A673 (cell line): ENCODE data around the gene IRF2. TPM values are rescaled to one million over a fixed set of nuclear protein-coding genes. Genes with fewer than 3 reads are reported as not detected.

Experiments used
- BruUV-seq: library from RNA; stranded (reverse); fragments of 400-500 nt; replicated peaks from 2 replicates; lab custom pipeline; 2021; lab: Mats Ljungman, UMichigan
- CTCF ChIA-PET: fragments of 300-600 bp; sonication (Branson Sonifier 250); formaldehyde crosslinking; loops from one replicate; lab custom pipeline; 2022; ENCODE audit warnings: antibody characterized with exemption; lab: Charles Lee
- POLR2A ChIA-PET: fragments of 300-600 bp; sonication (Branson Sonifier 250); formaldehyde crosslinking; loops from one replicate; lab custom pipeline; 2022; ENCODE audit warnings: antibody characterized with exemption; ENCODE audit not compliant: low non-redundant PET; lab: Charles Lee
- DNase-seq: peaks from one replicate; pipeline ENCODE4 v3.0.0-alpha.2; 2015; ENCODE audit warnings: low spot score
- H3K27ac ChIP-seq: fragments of 200-600 bp; sonication (generic); 2 replicates; pipeline ENCODE4 v1.5.1; 2016; ENCODE audit warnings: mixed run types, low read depth, mild to moderate bottlenecking, mixed read lengths, antibody characterized with exemption, low read length; ENCODE audit not compliant: poor library complexity, severe bottlenecking
- H3K27me3 ChIP-seq: fragments of 200-600 bp; sonication (generic); replicated peaks from 2 replicates; pipeline ENCODE4 v1.6.1; 2017; ENCODE audit warnings: mixed run types, low read depth, mild to moderate bottlenecking, mixed read lengths, antibody characterized with exemption, low read length; ENCODE audit not compliant: insufficient read depth, poor library complexity
- H3K36me3 ChIP-seq: fragments of 200-600 bp; sonication (generic); 2 replicates; pipeline ENCODE4 v1.6.1; 2016; ENCODE audit warnings: mixed run types, mild to moderate bottlenecking, mixed read lengths, antibody characterized with exemption, low read length; ENCODE audit not compliant: insufficient read depth, poor library complexity, severe bottlenecking
- H3K4me1 ChIP-seq: fragments of 200-600 bp; sonication (generic); 2 replicates; pipeline ENCODE4 v1.6.1; 2017; ENCODE audit warnings: mixed run types, mild to moderate bottlenecking, mixed read lengths, antibody characterized with exemption, low read length; ENCODE audit not compliant: insufficient read depth, poor library complexity, severe bottlenecking
- H3K4me3 ChIP-seq: fragments of 200-600 bp; sonication (generic); 2 replicates; pipeline ENCODE4 v1.5.1; 2016; ENCODE audit warnings: low read depth, mixed run types, mild to moderate bottlenecking, mixed read lengths, low read length; ENCODE audit not compliant: poor library complexity, severe bottlenecking
- H3K9me3 ChIP-seq: fragments of 200-600 bp; sonication (generic); 2 replicates; pipeline ENCODE4 v1.6.1; 2016; ENCODE audit warnings: mixed run types, low read depth, mild to moderate bottlenecking, mixed read lengths, antibody characterized with exemption, low read length; ENCODE audit not compliant: poor library complexity, severe bottlenecking
- EZH2 ChIP-seq: fragments of 200-600 bp; sonication (generic); IDR thresholded peaks from 2 replicates; pipeline ENCODE4 v1.6.1; 2017; ENCODE audit warnings: borderline replicate concordance, low read depth, mild to moderate bottlenecking, mixed read lengths, antibody characterized with exemption, low read length; ENCODE audit not compliant: poor library complexity, severe bottlenecking
- intact Hi-C: fragments of 100-400 bp; cut with micrococcal nuclease; formaldehyde crosslinking; loops from one replicate; pipeline ENCODE4 v1.10.0; 2022; ENCODE audit not compliant: unreplicated experiment
- total RNA-seq: library from RNA; stranded (reverse); gene quantifications from 2 replicates; pipeline ENCODE4 v1.2.3, GENCODE V29; 2021
- TF ChIP-seq, protein P1 (sequence below): fragments of 300-800, 200-600 bp; sonication (generic); conservative IDR thresholded peaks from 2 replicates; pipeline ENCODE4 v1.5.1; 2017; ENCODE audit warnings: low read depth, mild to moderate bottlenecking, antibody characterized with exemption, low read length, moderate library complexity, mixed read lengths

The IRF2 gene
- total RNA-seq, 1 experiment from 2014 or later = 28.2 TPM

DNA sequence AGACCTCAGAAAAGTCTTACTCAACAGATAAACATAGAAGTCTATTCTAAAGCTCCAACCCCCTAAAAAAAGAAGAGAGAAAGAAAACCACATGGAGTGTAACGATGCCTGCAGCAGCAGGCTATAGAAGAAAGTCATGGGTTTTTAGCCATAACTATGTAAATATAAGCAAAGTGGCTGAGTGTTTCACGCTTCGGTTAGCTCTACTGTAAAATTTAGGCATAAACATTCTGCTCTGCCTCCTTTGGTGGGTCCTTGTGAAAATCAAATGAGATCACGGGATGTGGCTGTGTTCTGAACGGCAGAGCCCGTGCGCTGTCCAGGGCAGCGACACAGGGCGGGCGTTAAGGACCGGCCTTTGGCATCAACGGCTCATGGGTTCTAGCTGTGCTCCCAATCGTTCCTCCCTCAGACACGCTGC, 78.4 kb downstream of the IRF2 start:
- BruUV-seq = no TSS peak
- H3K4me3 ChIP-seq = no peak overlapping the region
- H3K27me3 ChIP-seq = no peaks in the 10 kb centered on the region
- CTCF ChIA-PET = no interaction called here
- TF ChIP-seq EZH2 = no peak
- TF ChIP-seq, protein P1, sequence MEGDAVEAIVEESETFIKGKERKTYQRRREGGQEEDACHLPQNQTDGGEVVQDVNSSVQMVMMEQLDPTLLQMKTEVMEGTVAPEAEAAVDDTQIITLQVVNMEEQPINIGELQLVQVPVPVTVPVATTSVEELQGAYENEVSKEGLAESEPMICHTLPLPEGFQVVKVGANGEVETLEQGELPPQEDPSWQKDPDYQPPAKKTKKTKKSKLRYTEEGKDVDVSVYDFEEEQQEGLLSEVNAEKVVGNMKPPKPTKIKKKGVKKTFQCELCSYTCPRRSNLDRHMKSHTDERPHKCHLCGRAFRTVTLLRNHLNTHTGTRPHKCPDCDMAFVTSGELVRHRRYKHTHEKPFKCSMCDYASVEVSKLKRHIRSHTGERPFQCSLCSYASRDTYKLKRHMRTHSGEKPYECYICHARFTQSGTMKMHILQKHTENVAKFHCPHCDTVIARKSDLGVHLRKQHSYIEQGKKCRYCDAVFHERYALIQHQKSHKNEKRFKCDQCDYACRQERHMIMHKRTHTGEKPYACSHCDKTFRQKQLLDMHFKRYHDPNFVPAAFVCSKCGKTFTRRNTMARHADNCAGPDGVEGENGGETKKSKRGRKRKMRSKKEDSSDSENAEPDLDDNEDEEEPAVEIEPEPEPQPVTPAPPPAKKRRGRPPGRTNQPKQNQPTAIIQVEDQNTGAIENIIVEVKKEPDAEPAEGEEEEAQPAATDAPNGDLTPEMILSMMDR = no peak
- peak overlapping the region; percentile 28 for H3K27ac ChIP-seq
- DNase-seq = no peak
- H3K4me1 ChIP-seq = peaks cover 17% of the 10 kb centered on the region
- peaks cover 16% of the 10 kb centered on the region for H3K36me3 ChIP-seq
- intact Hi-C loops = no loop called here
- no peaks in the 10 kb centered on the region for H3K9me3 ChIP-seq
- POLR2A ChIA-PET = no interaction called here

DNA sequence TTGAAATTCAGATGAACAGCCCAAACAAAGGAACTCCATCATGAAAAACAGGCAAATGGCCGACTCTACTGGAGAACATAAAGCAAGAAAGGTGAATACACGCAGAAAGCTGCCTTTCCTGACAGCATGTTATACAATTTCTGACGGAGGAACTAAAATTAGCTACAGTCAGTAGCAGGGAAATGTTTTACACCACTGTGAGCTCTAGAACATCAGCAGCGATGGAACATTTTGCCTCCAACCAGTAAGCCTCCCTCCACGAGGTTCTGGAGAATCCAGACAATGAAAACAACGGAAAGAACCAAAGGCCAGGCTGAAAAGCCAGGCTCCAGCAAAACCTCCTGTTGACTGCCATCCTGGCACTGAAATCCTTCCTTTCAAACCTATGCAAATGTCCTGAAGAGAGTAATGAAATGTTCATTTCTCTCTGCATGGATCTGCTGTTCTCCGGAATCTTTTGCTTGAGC, 78.9 kb downstream of the IRF2 start:
- TF ChIP-seq, protein P1 = no peak
- no peak for TF ChIP-seq EZH2
- no peaks in the 10 kb centered on the region for H3K27me3 ChIP-seq
- no peak overlapping the region for H3K4me3 ChIP-seq
- ChIA-PET CTCF (no interaction called here), POLR2A (no interaction called here)
- H3K9me3 ChIP-seq = no peaks in the 10 kb centered on the region
- H3K27ac ChIP-seq = peak overlapping the region; percentile 28
- no peak for DNase-seq
- peaks cover 12% of the 10 kb centered on the region for H3K4me1 ChIP-seq
- H3K36me3 ChIP-seq = peaks cover 16% of the 10 kb centered on the region
- intact Hi-C loops = no loop called here
- BruUV-seq = no TSS peak

GRCh38 chr4:184392748-184393559, 81.4 kb downstream of the IRF2 start:
- Histone ChIP-seq H3K4me1 (peaks cover 11% of the 10 kb centered on the region), H3K27ac (no peak overlapping the region), H3K27me3 (no peaks in the 10 kb centered on the region), H3K4me3 (no peak overlapping the region), H3K9me3 (no peaks in the 10 kb centered on the region), H3K36me3 (peaks cover 28% of the 10 kb centered on the region)
- no peak for DNase-seq
- ChIA-PET CTCF (no interaction called here), POLR2A (no interaction called here)
- no TSS peak for BruUV-seq
- intact Hi-C loops = no loop called here
- no peak for TF ChIP-seq EZH2
- TF ChIP-seq, protein P1 = no peak
